Measurements from ENCODE around the gene TLX1.

GRCh38 chr10:101116754-101117153 is 14.3 kb upstream of the TLX1 start:
- TF ChIP-seq POLR2A (IDR thresholded peaks at IDR 0.05) = no peak
- TF ChIP-seq, protein P1, sequence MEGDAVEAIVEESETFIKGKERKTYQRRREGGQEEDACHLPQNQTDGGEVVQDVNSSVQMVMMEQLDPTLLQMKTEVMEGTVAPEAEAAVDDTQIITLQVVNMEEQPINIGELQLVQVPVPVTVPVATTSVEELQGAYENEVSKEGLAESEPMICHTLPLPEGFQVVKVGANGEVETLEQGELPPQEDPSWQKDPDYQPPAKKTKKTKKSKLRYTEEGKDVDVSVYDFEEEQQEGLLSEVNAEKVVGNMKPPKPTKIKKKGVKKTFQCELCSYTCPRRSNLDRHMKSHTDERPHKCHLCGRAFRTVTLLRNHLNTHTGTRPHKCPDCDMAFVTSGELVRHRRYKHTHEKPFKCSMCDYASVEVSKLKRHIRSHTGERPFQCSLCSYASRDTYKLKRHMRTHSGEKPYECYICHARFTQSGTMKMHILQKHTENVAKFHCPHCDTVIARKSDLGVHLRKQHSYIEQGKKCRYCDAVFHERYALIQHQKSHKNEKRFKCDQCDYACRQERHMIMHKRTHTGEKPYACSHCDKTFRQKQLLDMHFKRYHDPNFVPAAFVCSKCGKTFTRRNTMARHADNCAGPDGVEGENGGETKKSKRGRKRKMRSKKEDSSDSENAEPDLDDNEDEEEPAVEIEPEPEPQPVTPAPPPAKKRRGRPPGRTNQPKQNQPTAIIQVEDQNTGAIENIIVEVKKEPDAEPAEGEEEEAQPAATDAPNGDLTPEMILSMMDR (IDR thresholded peaks at IDR 0.05) = no peak
